GM23248 (cell line): ENCODE measurements around the gene BCL6B. TPM values are rescaled to one million over a fixed set of nuclear protein-coding genes. Genes with fewer than 3 reads are reported as not detected.
"Not testable (repeated sequence)": the region's sequence is repeated elsewhere in the genome, so short reads cannot be mapped to it uniquely, and the experiment has no call there.

Experiments used
- DNase-seq: peaks from one replicate; pipeline ENCODE4 v3.0.0-alpha.2; 2015
- H2AFZ ChIP-seq: fragments of 200-600 bp; sonication (generic); 2 replicates; pipeline ENCODE4 v1.6.1; 2016; ENCODE audit warnings: antibody characterized with exemption
- H3F3A ChIP-seq: fragments of 200-600 bp; sonication (generic); 2 replicates; pipeline ENCODE4 v1.6.1; 2016; ENCODE audit warnings: mild to moderate bottlenecking, antibody characterized with exemption, mixed run types; ENCODE audit not compliant: insufficient read depth
- H3K27ac ChIP-seq: fragments of 200-600 bp; sonication (generic); 2 replicates; pipeline ENCODE4 v1.5.1; 2016; ENCODE audit warnings: mild to moderate bottlenecking
- H3K27me3 ChIP-seq: fragments of 200-600 bp; sonication (generic); replicated peaks from 2 replicates; pipeline ENCODE4 v1.6.1; 2016; ENCODE audit warnings: mild to moderate bottlenecking; ENCODE audit not compliant: insufficient read depth
- H3K36me3 ChIP-seq: fragments of 200-600 bp; sonication (generic); 2 replicates; pipeline ENCODE4 v1.6.1; 2016; ENCODE audit warnings: low read depth, mild to moderate bottlenecking
- H3K4me1 ChIP-seq: fragments of 200-600 bp; sonication (generic); 2 replicates; pipeline ENCODE4 v1.6.1; 2016; ENCODE audit warnings: mild to moderate bottlenecking; ENCODE audit not compliant: insufficient read depth
- H3K4me2 ChIP-seq: fragments of 200-600 bp; sonication (generic); one replicate; pipeline ENCODE4 v1.6.1; 2016; ENCODE audit warnings: mild to moderate bottlenecking; ENCODE audit not compliant: unreplicated experiment
- H3K4me3 ChIP-seq: fragments of 200-600 bp; sonication (generic); 2 replicates; pipeline ENCODE4 v1.5.1; 2016; ENCODE audit warnings: mild to moderate bottlenecking
- H3K79me2 ChIP-seq: fragments of 200-600 bp; sonication (generic); 2 replicates; pipeline ENCODE4 v1.6.1; 2016; ENCODE audit warnings: mild to moderate bottlenecking; ENCODE audit not compliant: insufficient read depth
- H3K9ac ChIP-seq: fragments of 200-600 bp; sonication (generic); 2 replicates; pipeline ENCODE4 v1.6.1; 2016; ENCODE audit warnings: mild to moderate bottlenecking
- H3K9me2 ChIP-seq: fragments of 200-600 bp; sonication (generic); 2 replicates; pipeline ENCODE4 v1.6.1; 2016; ENCODE audit warnings: mixed run types, mild to moderate bottlenecking, moderate library complexity; ENCODE audit not compliant: insufficient read depth
- H3K9me3 ChIP-seq: fragments of 200-600 bp; sonication (generic); one replicate; pipeline ENCODE4 v1.6.1; 2017; ENCODE audit warnings: low read depth
- H4K20me1 ChIP-seq: fragments of 200-600 bp; sonication (generic); 2 replicates; pipeline ENCODE4 v1.6.0; 2016; ENCODE audit not compliant: insufficient read depth
- EZH2 ChIP-seq: fragments of 200-600 bp; sonication (generic); IDR thresholded peaks from 2 replicates; pipeline ENCODE4 v1.6.1; 2018; ENCODE audit warnings: antibody characterized with exemption, mild to moderate bottlenecking; ENCODE audit not compliant: insufficient read depth, poor library complexity, severe bottlenecking
- EZH2phosphoT487 ChIP-seq: fragments of 200-600 bp; sonication (generic); IDR thresholded peaks from 2 replicates; pipeline ENCODE4 v1.6.1; 2018; ENCODE audit warnings: antibody characterized with exemption, moderate library complexity, mild to moderate bottlenecking, low read depth; ENCODE audit not compliant: insufficient read depth
- WGBS, 2 experiments: methylation state at CpG; one replicate each; pipeline ENCODE4 v1.1.6; 2015 to 2017; ENCODE audit warnings: low lambda C conversion rate in 2 of 2, low coverage in 1 of 2; ENCODE audit errors: missing lambda C conversion rate in 2 of 2; 5-methylcytosine and 5-hydroxymethylcytosine counted together
- in situ Hi-C: fragments of 300-500 bp; cut with MboI; formaldehyde crosslinking; loops from 2 replicates; pipeline ENCODE4 v1.15.0; 2020
- polyA plus RNA-seq: library from polyadenylated mRNA; unstranded; fragments of >200 nt; fragmentation: Nextera tagmentation; extraction: Ambion mirVana; gene quantifications from 2 replicates; pipeline ENCODE4 v1.2.1, GENCODE V29; 2016
- total RNA-seq: library from RNA; depleted of rRNA; stranded (reverse); fragments of >200 nt; shearing (Covaris generic); gene quantifications from 2 replicates; pipeline ENCODE4 v1.2.3, GENCODE V29; 2014

Gene BCL6B
- total and polyA plus RNA-seq, 2 experiments from 2014 or later = not detected

DNA sequence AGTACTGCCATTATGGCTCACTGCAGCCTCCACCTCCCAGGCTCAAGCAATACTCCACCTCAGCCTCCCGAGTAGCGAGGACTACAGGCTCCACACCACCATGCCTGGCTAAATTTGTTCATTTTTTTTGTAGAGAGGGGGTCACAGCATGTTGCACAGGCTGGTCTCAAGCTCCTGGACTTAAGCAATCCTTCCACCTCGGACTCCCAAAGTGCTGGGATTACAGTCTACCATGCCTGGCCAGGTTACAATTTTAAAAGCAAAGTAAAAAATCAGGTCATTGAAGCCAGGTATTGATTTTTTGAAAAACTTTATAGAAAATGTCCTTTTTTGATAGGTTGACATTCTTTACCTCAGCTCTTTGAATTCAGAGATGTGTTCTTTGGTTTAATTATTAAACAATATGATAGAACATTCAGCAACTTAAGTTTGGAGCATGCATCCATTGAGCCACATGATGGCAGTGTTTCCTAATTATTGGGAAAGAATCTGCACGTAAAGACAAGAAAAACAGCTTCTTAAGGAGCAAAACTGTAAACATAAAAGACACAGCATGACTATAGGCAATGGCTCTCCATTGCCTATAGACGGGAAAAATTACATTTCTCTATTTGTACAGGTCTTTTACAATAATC lies 22.8 kb downstream of the BCL6B start:
- Histone ChIP-seq H3K4me3 (no peak overlapping the region), H3K27ac (no peak overlapping the region), H3K4me1 (peaks cover 3% of the 10 kb centered on the region), H4K20me1 (no peaks in the 10 kb centered on the region), H3K4me2 (peak overlapping the region; percentile 56), H2AFZ (no peak overlapping the region), H3K36me3 (no peaks in the 10 kb centered on the region), H3K27me3 (peaks cover 15% of the 10 kb centered on the region), H3K9me2 (no peaks in the 10 kb centered on the region), H3K9me3 (no peaks in the 10 kb centered on the region), H3K79me2 (no peaks in the 10 kb centered on the region), H3K9ac (no peak overlapping the region), H3F3A (peaks cover 7% of the 10 kb centered on the region; the same call in 1 of the 2 replicates)
- peak; percentile 81 for DNase-seq
- 28 to 37% methylated on average over 5 of the region's 5 CpGs for WGBS, 2 experiments
- in situ Hi-C loops = no loop called here
- no peak for TF ChIP-seq EZH2
- no peak for TF ChIP-seq EZH2phosphoT487

GRCh38 chr17:7046127-7046724 lies 23.4 kb downstream of the BCL6B start:
- no peaks in the 10 kb centered on the region for H3K9me3 ChIP-seq
- H3F3A ChIP-seq = peaks cover 7% of the 10 kb centered on the region; the same call in 1 of the 2 replicates
- in situ Hi-C loops = no loop called here
- H3K27ac ChIP-seq = no peak overlapping the region
- peaks cover 3% of the 10 kb centered on the region for H3K4me1 ChIP-seq
- no peak overlapping the region for H3K9ac ChIP-seq
- WGBS, 2 experiments = 17 to 21% methylated on average over 14 to 15 of the region's 15 CpGs
- no peak for TF ChIP-seq EZH2phosphoT487
- TF ChIP-seq EZH2 = no peak
- H3K36me3 ChIP-seq = no peaks in the 10 kb centered on the region
- peak overlapping the region; percentile 56 for H3K4me2 ChIP-seq
- peaks cover 15% of the 10 kb centered on the region for H3K27me3 ChIP-seq
- H3K79me2 ChIP-seq = no peaks in the 10 kb centered on the region
- H4K20me1 ChIP-seq = no peaks in the 10 kb centered on the region
- no peaks in the 10 kb centered on the region for H3K9me2 ChIP-seq
- DNase-seq = peak; percentile 27
- peak overlapping the region; percentile 80 for H2AFZ ChIP-seq
- H3K4me3 ChIP-seq = no peak overlapping the region

- Histone ChIP-seq H3K4me2 (peak overlapping the region; percentile 56), H3K4me3 (peak overlapping the region; percentile 57), H2AFZ (peak overlapping the region; percentile 80), H3K27me3 (peaks cover 15% of the 10 kb centered on the region)
- H3K9ac ChIP-seq, H3K9me2 ChIP-seq, in situ Hi-C loops, H3K9me3 ChIP-seq, H3K36me3 ChIP-seq, H3K79me2 ChIP-seq, H3F3A ChIP-seq, H4K20me1 ChIP-seq, DNase-seq, H3K27ac ChIP-seq, H3K4me1 ChIP-seq: not testable (repeated sequence)
- WGBS, 2 experiments = 11 to 12% methylated on average over 26 of the region's 26 CpGs
Measured at GRCh38 chr17:7046725-7047397, 24.0 kb downstream of the BCL6B start.

GRCh38 chr17:7047566-7047965 lies 24.7 kb downstream of the BCL6B start:
- DNase-seq = no peak
- Histone ChIP-seq H3F3A (peaks cover 7% of the 10 kb centered on the region; the same call in 1 of the 2 replicates), H3K9ac (no peak overlapping the region), H3K9me2 (no peaks in the 10 kb centered on the region), H4K20me1 (no peaks in the 10 kb centered on the region), H3K27ac (no peak overlapping the region), H2AFZ (no peak overlapping the region), H3K79me2 (no peaks in the 10 kb centered on the region), H3K4me2 (no peak overlapping the region), H3K9me3 (no peaks in the 10 kb centered on the region), H3K4me3 (no peak overlapping the region; the same call in 1 of the 2 replicates), H3K27me3 (peaks cover 15% of the 10 kb centered on the region), H3K36me3 (no peaks in the 10 kb centered on the region), H3K4me1 (peaks cover 3% of the 10 kb centered on the region)
- TF ChIP-seq EZH2 (no peak), EZH2phosphoT487 (no peak)
- in situ Hi-C loops = no loop called here
- WGBS, 2 experiments = 65 to 75% methylated on average over 6 of the region's 6 CpGs
